Epithelial cell of umbilical artery (primary cell): Measurements from ENCODE around the gene ST8SIA3. TPM values are rescaled to one million over a fixed set of nuclear protein-coding genes. Genes with fewer than 3 reads are reported as not detected.

Experiments used
- total RNA-seq: library from RNA; depleted of rRNA; stranded (reverse); fragments of >200 nt; gene quantifications from 2 replicates; pipeline ENCODE4 v1.2.3, GENCODE V29; 2014

The ST8SIA3 gene
- total RNA-seq, result not detected in 2 replicates

GRCh38 chr18:57352271-57352701 is at the start of gene ST8SIA3:
ST8SIA3 (plus strand) TSS chr18:57352557; CDS start chr18:57352847, 290 bp downstream.

Other genes starting within 250 kb of the ST8SIA3 start
- not detected in 2 replicates for gene BOD1L2, start 205.5 kb upstream of the ST8SIA3 start, total RNA-seq
- gene ONECUT2, start 82.8 kb downstream of the ST8SIA3 start, total RNA-seq, result under 0.01 TPM in 2 replicates
- 28.6 and 59.9 TPM in 2 replicates for gene FECH, start 234.1 kb downstream of the ST8SIA3 start, total RNA-seq